ENCODE measurements around the gene FOXJ3. TPM values are rescaled to one million over a fixed set of nuclear protein-coding genes. Genes with fewer than 3 reads are reported as not detected.

Gene FOXJ3
- total RNA-seq, 2 donors from 2014 or later, result 67.3 to 79.4 TPM

DNA sequence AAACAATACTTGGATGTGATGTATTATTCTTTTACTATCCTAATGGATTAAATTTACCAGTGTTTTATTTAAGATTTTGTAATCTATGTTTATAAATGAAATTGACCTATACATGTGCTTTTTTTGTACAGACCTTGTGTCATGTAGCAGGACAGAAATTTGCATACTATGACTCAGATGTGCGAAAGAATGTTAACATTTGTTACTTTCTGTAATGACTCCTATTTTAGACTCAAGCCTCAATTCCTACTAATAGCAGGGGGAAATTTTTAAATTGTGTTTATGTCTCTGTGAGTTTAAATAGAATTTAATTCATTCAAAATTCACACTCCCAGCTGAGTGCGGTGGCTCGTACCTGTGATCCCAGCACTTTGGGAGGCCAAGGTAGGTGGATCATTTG lies 23.8 kb upstream of the FOXJ3 start:
- H3K4me3 Mint-ChIP-seq, result no peak overlapping the region
- no peaks in the 10 kb centered on the region for H3K4me1 Mint-ChIP-seq
- DNase-seq, result no peak
- H3K27ac Mint-ChIP-seq, result no peak overlapping the region
- Histone ChIP-seq H3K27me3 (ENCODE audit: control insufficient read depth, insufficient read depth, low read length, poor library complexity, severe bottlenecking) (peaks cover 12% of the 10 kb centered on the region), H3K27ac (ENCODE audit: low read depth, low read length) (no peak overlapping the region), H3K4me1 (ENCODE audit: control insufficient read depth, insufficient read depth, low read length) (no peaks in the 10 kb centered on the region), H3K9me3 (ENCODE audit: control insufficient read depth, low read length) (no peaks in the 10 kb centered on the region), H3K9ac (ENCODE audit: extremely low read depth, low read length, poor library complexity, severe bottlenecking) (no peak overlapping the region), H3K36me3 (ENCODE audit: control insufficient read depth, insufficient read depth, low read length) (no peaks in the 10 kb centered on the region), H3K4me3 (ENCODE audit: low read length) (no peak overlapping the region)
- H3K36me3 Mint-ChIP-seq (ENCODE audit: low read depth), result no peaks in the 10 kb centered on the region
- TF ChIP-seq, protein P1, sequence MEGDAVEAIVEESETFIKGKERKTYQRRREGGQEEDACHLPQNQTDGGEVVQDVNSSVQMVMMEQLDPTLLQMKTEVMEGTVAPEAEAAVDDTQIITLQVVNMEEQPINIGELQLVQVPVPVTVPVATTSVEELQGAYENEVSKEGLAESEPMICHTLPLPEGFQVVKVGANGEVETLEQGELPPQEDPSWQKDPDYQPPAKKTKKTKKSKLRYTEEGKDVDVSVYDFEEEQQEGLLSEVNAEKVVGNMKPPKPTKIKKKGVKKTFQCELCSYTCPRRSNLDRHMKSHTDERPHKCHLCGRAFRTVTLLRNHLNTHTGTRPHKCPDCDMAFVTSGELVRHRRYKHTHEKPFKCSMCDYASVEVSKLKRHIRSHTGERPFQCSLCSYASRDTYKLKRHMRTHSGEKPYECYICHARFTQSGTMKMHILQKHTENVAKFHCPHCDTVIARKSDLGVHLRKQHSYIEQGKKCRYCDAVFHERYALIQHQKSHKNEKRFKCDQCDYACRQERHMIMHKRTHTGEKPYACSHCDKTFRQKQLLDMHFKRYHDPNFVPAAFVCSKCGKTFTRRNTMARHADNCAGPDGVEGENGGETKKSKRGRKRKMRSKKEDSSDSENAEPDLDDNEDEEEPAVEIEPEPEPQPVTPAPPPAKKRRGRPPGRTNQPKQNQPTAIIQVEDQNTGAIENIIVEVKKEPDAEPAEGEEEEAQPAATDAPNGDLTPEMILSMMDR (conservative IDR thresholded peaks at IDR 0.05), result no peak
- no peaks in the 10 kb centered on the region for H3K9me3 Mint-ChIP-seq
- H3K27me3 Mint-ChIP-seq (ENCODE audit: insufficient read depth), result peaks cover 6% of the 10 kb centered on the region
- 93% methylated on average over 3 of the region's 3 CpGs; no CpG with 5 or more reads in 1 of the 2 experiments for WGBS, 2 experiments (ENCODE audit: insufficient coverage in 1 of 2, insufficient read length in 1 of 2)

DNA sequence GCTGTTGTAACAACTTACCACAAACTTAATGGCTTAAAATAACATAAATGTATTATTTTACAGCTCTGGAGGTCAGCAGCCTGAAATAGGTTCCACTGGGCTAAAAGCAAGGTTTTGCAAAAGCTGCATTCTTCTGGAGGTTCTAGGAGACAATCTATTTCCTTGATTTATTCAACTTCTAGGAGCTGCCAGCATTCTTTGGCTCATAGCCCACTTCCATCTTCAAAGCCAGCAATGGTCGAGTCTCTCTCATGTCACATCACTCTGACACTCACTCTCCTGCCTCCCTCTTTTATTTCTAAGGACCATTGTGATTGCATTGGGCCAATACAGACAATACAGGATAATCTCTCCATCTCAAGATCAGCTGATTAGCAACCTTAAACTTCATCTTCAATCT lies 15.1 kb upstream of the FOXJ3 start:
- TF ChIP-seq, protein P1 (conservative IDR thresholded peaks at IDR 0.05), result no peak
- Mint-ChIP-seq H3K4me3 (no peak overlapping the region), H3K27me3 (ENCODE audit: insufficient read depth) (peaks cover 14% of the 10 kb centered on the region), H3K27ac (no peak overlapping the region), H3K9me3 (no peaks in the 10 kb centered on the region), H3K36me3 (ENCODE audit: low read depth) (no peaks in the 10 kb centered on the region), H3K4me1 (no peaks in the 10 kb centered on the region)
- H3K27me3 ChIP-seq (ENCODE audit: control insufficient read depth, insufficient read depth, low read length, poor library complexity, severe bottlenecking), result no peaks in the 10 kb centered on the region
- H3K4me1 ChIP-seq (ENCODE audit: control insufficient read depth, insufficient read depth, low read length), result no peaks in the 10 kb centered on the region
- 56 to 67% methylated on average over 1 of the region's 1 CpG for WGBS, 2 experiments (ENCODE audit: insufficient coverage in 1 of 2, insufficient read length in 1 of 2)
- no peak overlapping the region for H3K4me3 ChIP-seq (ENCODE audit: low read length)
- H3K36me3 ChIP-seq (ENCODE audit: control insufficient read depth, insufficient read depth, low read length), result no peaks in the 10 kb centered on the region
- no peak overlapping the region for H3K27ac ChIP-seq (ENCODE audit: low read depth, low read length)
- H3K9ac ChIP-seq (ENCODE audit: extremely low read depth, low read length, poor library complexity, severe bottlenecking), result no peak overlapping the region
- no peak for DNase-seq
- no peaks in the 10 kb centered on the region for H3K9me3 ChIP-seq (ENCODE audit: control insufficient read depth, low read length)

DNA sequence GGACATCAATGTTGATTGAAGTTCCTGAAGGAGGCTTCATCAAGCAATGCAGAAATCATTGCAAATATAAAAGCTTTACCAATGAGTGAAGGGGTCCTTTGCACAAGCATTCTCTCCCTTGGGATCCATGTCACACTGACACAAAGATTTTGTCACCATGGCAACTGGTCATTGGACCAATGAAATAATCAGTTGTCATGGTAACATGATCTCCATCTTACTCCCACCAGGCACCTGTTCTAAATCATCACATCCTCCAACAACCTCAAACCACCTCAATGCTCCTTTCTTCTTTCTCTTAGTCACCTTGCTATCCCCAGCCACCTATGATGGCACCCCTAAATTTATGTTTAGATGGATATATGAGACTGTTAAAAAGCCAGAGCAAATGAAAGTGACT lies 13.5 kb upstream of the FOXJ3 start:
- Mint-ChIP-seq H3K4me1 (no peaks in the 10 kb centered on the region), H3K27me3 (ENCODE audit: insufficient read depth) (peaks cover 14% of the 10 kb centered on the region), H3K36me3 (ENCODE audit: low read depth) (no peaks in the 10 kb centered on the region), H3K9me3 (no peaks in the 10 kb centered on the region), H3K4me3 (no peak overlapping the region), H3K27ac (no peak overlapping the region)
- no peak overlapping the region for H3K27ac ChIP-seq (ENCODE audit: low read depth, low read length)
- no peaks in the 10 kb centered on the region for H3K27me3 ChIP-seq (ENCODE audit: control insufficient read depth, insufficient read depth, low read length, poor library complexity, severe bottlenecking)
- no peak overlapping the region for H3K9ac ChIP-seq (ENCODE audit: extremely low read depth, low read length, poor library complexity, severe bottlenecking)
- no peaks in the 10 kb centered on the region for H3K36me3 ChIP-seq (ENCODE audit: control insufficient read depth, insufficient read depth, low read length)
- TF ChIP-seq, protein P1 (conservative IDR thresholded peaks at IDR 0.05), result no peak
- H3K4me3 ChIP-seq (ENCODE audit: low read length), result no peak overlapping the region
- no peaks in the 10 kb centered on the region for H3K4me1 ChIP-seq (ENCODE audit: control insufficient read depth, insufficient read depth, low read length)
- DNase-seq, result no peak
- H3K9me3 ChIP-seq (ENCODE audit: control insufficient read depth, low read length), result no peaks in the 10 kb centered on the region

Data from endodermal cell (in vitro differentiated cells).